ENCODE measurements around the gene STOX2.

The STOX2 gene

DNA sequence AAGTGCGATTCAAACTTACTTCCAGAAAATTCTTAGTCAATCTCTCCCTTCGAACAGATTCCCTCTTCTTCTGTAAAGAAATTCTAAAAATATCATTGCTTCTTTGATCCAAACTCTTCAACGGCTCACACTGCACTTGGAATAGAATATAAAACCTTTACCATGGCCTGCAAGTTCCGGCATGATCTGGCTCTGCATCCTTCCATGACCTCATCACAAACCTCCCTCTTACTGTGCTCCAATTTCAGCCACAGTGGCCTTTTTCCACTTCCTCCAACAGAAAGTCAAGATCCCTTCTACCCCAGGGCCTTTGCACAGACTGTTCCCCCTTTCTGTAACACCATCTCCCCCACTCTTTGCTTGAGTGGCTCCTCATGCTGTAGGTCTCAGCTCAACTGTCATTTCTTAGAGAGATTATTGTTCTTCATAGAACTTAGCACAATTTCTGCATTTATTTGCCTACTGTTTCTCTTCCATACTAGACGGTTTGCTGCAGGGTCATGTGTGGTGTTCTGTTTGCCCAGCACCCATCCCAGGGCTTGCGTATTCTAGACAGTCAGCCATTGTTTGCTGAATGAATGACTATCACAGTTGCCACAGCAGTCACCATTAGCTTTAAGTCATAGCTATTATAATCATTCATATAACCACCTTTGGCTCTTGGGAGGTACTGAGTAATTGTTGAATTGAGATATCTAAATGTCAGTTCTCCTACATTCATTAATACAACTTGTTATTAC, 1.9 kb upstream of the STOX2 start:
- Histone ChIP-seq H3K9me3 (ENCODE audit: low read length) (no peaks in the 10 kb centered on the region), H3K27ac (ENCODE audit: low read depth, low read length) (no peak overlapping the region), H3K9ac (ENCODE audit: low read length) (no peak overlapping the region), H3K4me3 (ENCODE audit: low read depth in 1 of 2, low read length in 2 of 2) (no peak overlapping the region), H3K4me1 (ENCODE audit: insufficient read depth, low read length) (peaks cover 5% of the 10 kb centered on the region), H3K36me3 (ENCODE audit: insufficient read depth, low read length) (no peaks in the 10 kb centered on the region), H3K27me3 (ENCODE audit: control insufficient read depth in 1 of 2, insufficient read depth in 2 of 2, low read length in 2 of 2) (no peaks in the 10 kb centered on the region)

DNA sequence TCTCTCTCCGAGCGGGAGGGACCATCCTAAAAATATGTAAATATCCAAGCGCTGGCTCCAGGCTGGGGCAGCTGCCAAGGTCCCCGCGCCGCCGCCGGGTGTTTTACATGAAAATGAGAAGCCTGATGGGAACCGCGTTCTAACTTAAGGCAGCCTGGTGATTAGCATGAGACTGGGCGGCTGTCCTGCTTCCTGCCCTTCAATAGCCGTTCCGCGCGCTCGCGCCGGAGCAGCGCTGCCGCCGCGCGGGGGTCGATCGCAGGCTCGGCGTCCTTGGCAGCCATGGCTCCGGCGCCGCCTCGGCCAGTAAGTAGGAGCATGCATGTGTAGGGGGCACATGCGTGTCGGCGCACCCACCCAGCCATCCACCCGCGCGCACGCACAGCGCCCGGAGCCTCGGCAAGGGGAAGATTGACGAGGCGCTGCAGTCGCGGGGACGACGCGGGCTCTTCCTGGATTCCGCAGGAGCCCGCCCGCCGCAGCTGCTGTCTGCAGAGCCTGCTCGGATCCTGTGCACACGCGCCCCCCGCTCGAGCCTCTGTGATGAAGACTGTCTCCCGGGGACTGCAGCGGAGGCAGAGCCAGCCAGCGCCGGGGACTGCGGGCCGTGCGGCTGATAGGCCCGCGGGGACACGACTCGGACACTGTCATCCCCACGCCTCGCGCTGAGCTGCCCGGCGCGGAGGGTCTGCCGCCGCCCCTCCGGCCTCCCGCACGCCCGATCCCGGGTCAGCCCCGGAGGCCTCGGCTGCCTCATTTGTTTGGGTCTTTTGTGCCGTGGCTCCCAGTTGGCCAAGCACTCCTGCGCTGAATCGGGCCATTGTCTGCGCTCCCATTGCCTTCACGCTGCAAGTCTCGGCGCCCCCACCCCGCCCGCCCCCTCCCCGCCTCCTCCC, 734 bp downstream of the STOX2 start:
- Histone ChIP-seq H3K27ac (ENCODE audit: low read depth, low read length) (peak overlapping the region; percentile 43), H3K36me3 (ENCODE audit: insufficient read depth, low read length) (no peaks in the 10 kb centered on the region), H3K4me1 (ENCODE audit: insufficient read depth, low read length) (peaks cover 5% of the 10 kb centered on the region), H3K9ac (ENCODE audit: low read length) (peak overlapping the region; percentile 18), H3K9me3 (ENCODE audit: low read length) (no peaks in the 10 kb centered on the region), H3K4me3 (ENCODE audit: low read depth in 1 of 2, low read length in 2 of 2) (peak overlapping the region; percentile 65 to 72), H3K27me3 (ENCODE audit: control insufficient read depth in 1 of 2, insufficient read depth in 2 of 2, low read length in 2 of 2) (no peaks in the 10 kb centered on the region)

DNA sequence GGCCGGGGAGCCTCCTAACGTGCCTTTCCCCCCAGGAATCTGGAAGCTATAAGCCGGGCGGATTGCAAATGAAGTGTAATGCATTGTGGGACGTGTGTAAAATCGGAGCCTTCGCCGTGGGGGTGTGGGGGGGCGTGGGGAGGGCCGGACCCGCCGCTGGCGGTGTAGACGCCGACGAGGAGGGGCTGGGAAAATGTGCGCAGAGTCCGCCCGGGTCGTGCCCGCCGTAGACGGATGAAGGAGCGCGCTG, 1.3 kb downstream of the STOX2 start:
- H3K27ac ChIP-seq (ENCODE audit: low read depth, low read length) = no peak overlapping the region
- no peaks in the 10 kb centered on the region for H3K27me3 ChIP-seq (ENCODE audit: control insufficient read depth in 1 of 2, insufficient read depth in 2 of 2, low read length in 2 of 2)
- no peak overlapping the region for H3K9ac ChIP-seq (ENCODE audit: low read length)
- no peaks in the 10 kb centered on the region for H3K36me3 ChIP-seq (ENCODE audit: insufficient read depth, low read length)
- H3K4me3 ChIP-seq (ENCODE audit: low read depth in 1 of 2, low read length in 2 of 2) = peak overlapping the region; percentile 41 to 54
- no peaks in the 10 kb centered on the region for H3K9me3 ChIP-seq (ENCODE audit: low read length)
- H3K4me1 ChIP-seq (ENCODE audit: insufficient read depth, low read length) = peaks cover 5% of the 10 kb centered on the region

DNA sequence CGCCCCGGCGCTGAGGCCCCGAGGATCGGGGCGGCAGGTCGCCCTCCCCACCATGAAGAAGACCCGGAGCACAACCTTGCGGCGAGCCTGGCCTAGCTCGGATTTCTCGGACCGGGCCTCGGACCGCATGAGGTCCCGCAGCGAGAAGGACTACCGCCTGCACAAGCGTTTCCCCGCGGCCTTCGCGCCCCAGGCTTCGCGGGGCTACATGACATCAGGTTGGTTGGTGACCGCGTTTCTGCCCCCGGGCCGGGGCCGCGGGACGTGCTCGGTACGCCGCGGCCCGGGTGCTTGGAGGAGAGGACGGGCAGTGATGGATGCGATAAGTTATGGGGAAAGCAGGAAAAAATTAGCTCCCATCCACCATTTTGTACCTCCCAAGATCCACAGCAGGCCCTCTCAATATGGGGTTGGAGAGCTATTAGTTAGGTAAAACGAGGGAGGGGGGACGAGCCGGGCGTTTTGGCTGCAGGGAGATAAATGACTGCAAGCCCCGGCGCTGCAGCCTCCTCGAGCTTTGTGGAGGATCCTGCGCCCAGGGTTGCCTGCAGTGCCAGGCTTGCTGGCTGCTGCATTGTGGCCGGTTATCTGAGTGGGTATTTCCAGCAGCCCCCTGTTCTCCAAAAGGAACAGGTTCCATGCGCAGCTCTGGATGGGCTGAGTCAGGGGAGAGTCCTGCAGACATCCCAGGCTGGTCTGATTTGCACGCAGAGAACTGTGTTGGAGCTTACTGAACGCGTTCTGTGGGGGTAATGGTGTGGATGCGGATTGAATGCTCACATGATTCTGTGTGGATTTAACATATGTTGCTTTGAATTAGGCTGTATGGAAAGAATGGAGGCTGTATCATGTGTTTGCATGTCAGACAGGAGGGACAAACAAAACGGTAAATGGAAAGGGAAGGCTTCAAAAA, 1.9 kb downstream of the STOX2 start:
- Histone ChIP-seq H3K27ac (ENCODE audit: low read depth, low read length) (no peak overlapping the region), H3K4me3 (ENCODE audit: low read depth in 1 of 2, low read length in 2 of 2) (peak overlapping the region; percentile 41 to 54), H3K9me3 (ENCODE audit: low read length) (no peaks in the 10 kb centered on the region), H3K36me3 (ENCODE audit: insufficient read depth, low read length) (no peaks in the 10 kb centered on the region), H3K27me3 (ENCODE audit: control insufficient read depth in 1 of 2, insufficient read depth in 2 of 2, low read length in 2 of 2) (no peaks in the 10 kb centered on the region), H3K9ac (ENCODE audit: low read length) (no peak overlapping the region), H3K4me1 (ENCODE audit: insufficient read depth, low read length) (peaks cover 5% of the 10 kb centered on the region)

DNA sequence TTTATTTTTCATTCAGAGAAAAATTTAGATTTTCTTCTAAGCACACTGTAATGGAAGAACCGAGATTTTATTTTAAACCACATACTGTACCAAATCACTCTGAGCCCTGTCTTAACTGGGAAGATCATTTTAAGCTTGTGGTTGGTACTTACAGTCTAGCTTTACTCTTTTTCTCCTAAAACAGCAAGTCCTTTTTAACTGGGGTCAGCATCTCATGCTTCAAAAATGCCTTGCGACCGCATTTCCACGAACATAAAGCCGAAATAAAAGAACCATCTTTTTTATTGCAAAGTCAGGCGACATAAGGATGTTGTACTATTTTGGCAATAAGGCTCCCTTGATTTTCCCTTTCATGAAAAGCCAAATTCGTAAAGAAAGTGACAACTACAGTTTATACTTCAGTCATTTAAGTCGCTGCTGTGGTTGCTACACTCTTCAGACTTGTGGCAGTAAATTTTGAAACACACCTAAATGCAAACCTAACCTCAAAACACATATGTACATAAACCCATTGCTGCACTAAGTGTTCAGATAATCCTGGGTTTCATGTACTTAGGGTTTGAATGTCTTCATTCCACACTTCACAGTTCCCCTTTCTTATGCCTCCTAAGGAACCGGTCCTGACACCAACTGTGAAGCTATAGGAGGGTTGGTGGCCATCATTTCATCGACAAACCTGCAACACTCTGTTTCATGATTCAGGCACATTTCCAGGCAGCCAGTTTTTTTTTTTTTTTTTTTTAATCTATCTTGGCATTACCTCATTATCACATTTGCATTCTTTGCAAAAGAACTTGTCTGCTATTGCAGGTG, 3.0 kb downstream of the STOX2 start:
- H3K9ac ChIP-seq (ENCODE audit: low read length) = no peak overlapping the region

DNA sequence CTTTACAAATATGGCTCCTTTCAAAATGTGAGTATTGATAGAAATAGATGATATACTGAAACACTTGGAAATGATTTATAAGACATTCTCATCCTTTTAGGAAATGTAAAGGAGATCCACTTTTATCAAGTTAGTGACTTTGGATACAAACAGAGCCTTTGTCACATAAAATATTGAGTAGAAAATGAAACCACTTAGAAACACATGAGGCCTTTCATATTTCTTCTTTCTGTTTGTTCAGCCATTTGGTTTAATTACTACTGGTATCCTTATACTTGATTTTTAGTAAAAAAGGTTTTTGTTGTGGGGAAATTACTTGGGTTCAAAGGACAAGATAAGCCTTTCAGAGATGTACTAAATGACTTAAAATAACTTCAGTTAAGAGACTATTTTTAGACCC, 4.1 kb downstream of the STOX2 start:
- H3K4me1 ChIP-seq (ENCODE audit: insufficient read depth, low read length) = peaks cover 5% of the 10 kb centered on the region
- H3K9me3 ChIP-seq (ENCODE audit: low read length) = no peaks in the 10 kb centered on the region
- no peaks in the 10 kb centered on the region for H3K36me3 ChIP-seq (ENCODE audit: insufficient read depth, low read length)
- H3K9ac ChIP-seq (ENCODE audit: low read length) = no peak overlapping the region
- no peaks in the 10 kb centered on the region for H3K27me3 ChIP-seq (ENCODE audit: control insufficient read depth in 1 of 2, insufficient read depth in 2 of 2, low read length in 2 of 2)
- H3K4me3 ChIP-seq (ENCODE audit: low read depth in 1 of 2, low read length in 2 of 2) = no peak overlapping the region
- H3K27ac ChIP-seq (ENCODE audit: low read depth, low read length) = no peak overlapping the region

More for the DNA sequence above, 3.0 kb downstream of the STOX2 start:
- peaks cover 5% of the 10 kb centered on the region for H3K4me1 ChIP-seq (ENCODE audit: insufficient read depth, low read length)
- H3K4me3 ChIP-seq (ENCODE audit: low read depth in 1 of 2, low read length in 2 of 2) = no peak overlapping the region
- H3K36me3 ChIP-seq (ENCODE audit: insufficient read depth, low read length) = no peaks in the 10 kb centered on the region
- H3K27ac ChIP-seq (ENCODE audit: low read depth, low read length) = no peak overlapping the region
- no peaks in the 10 kb centered on the region for H3K27me3 ChIP-seq (ENCODE audit: control insufficient read depth in 1 of 2, insufficient read depth in 2 of 2, low read length in 2 of 2)
- H3K9me3 ChIP-seq (ENCODE audit: low read length) = no peaks in the 10 kb centered on the region

DNA sequence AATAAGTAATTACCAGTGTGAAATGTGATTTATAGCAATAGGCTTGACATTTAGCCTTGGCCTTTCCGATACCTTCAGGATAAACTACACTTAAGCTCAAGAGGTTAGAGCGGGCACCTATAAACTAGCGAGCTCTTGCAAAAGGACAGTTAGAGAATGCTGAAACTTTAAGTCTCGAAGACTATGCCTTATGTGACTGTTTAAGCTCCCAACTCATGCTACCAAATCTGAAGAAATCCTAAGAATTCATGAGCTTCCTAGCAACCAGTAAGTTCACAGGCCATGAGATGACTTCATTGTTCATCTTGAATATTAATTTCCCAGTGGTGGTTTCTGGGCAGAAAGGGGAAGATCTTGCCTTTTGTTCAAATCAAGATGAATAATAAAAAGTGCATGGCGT, 4.7 kb downstream of the STOX2 start:
- Histone ChIP-seq H3K27ac (ENCODE audit: low read depth, low read length) (no peak overlapping the region), H3K36me3 (ENCODE audit: insufficient read depth, low read length) (no peaks in the 10 kb centered on the region), H3K4me3 (ENCODE audit: low read depth in 1 of 2, low read length in 2 of 2) (no peak overlapping the region), H3K4me1 (ENCODE audit: insufficient read depth, low read length) (peaks cover 2% of the 10 kb centered on the region), H3K9ac (ENCODE audit: low read length) (no peak overlapping the region), H3K9me3 (ENCODE audit: low read length) (no peaks in the 10 kb centered on the region), H3K27me3 (ENCODE audit: control insufficient read depth in 1 of 2, insufficient read depth in 2 of 2, low read length in 2 of 2) (no peaks in the 10 kb centered on the region)

DNA sequence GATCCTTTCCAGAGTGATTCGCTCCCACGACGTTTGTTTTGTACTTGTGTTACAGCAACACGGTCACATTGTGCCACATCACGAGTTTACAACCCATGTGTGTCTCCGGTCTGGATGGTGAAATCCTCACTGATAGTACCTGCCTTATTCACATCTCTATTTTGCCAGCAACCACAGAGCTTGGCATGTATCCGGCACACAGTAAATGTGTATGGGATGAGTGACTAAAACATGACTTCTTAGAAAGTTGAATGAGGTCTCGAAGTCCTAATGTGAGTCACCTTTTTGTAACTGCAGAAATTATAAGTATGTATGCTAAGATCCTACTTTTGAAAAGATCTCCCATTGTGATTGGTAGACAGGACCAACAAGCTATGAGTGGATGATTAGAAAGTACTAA, 7.5 kb downstream of the STOX2 start:
- Histone ChIP-seq H3K27ac (ENCODE audit: low read depth, low read length) (no peak overlapping the region), H3K9ac (ENCODE audit: low read length) (no peak overlapping the region), H3K4me1 (ENCODE audit: insufficient read depth, low read length) (no peaks in the 10 kb centered on the region), H3K9me3 (ENCODE audit: low read length) (no peaks in the 10 kb centered on the region), H3K4me3 (ENCODE audit: low read depth in 1 of 2, low read length in 2 of 2) (no peak overlapping the region), H3K36me3 (ENCODE audit: insufficient read depth, low read length) (no peaks in the 10 kb centered on the region), H3K27me3 (ENCODE audit: control insufficient read depth in 1 of 2, insufficient read depth in 2 of 2, low read length in 2 of 2) (no peaks in the 10 kb centered on the region)

DNA sequence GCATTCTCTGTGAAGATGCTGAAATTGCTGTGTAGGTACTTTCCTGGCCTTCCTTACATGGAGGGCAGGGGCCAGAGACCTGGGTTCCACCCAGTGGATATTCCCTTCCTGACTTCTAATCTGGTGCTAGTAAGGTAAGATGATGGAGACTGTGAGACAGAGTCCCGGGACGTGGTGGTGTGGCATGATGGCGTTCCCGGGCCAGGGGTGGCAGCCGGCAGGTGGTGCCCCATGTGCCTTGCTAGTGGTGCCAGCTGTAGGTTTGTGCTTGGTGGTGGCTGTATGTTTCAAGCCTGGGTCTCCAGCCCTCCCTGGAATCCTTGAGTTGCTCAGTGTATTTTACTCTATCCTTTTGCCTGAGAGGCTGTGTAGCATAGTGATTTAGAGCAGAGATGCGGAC, 10.9 kb downstream of the STOX2 start:
- no peak overlapping the region for H3K4me3 ChIP-seq (ENCODE audit: low read depth in 1 of 2, low read length in 2 of 2)
- no peak overlapping the region for H3K9ac ChIP-seq (ENCODE audit: low read length)
- H3K9me3 ChIP-seq (ENCODE audit: low read length) = no peaks in the 10 kb centered on the region
- no peaks in the 10 kb centered on the region for H3K36me3 ChIP-seq (ENCODE audit: insufficient read depth, low read length)
- no peak overlapping the region for H3K27ac ChIP-seq (ENCODE audit: low read depth, low read length)
- no peaks in the 10 kb centered on the region for H3K27me3 ChIP-seq (ENCODE audit: control insufficient read depth in 1 of 2, insufficient read depth in 2 of 2, low read length in 2 of 2)
- H3K4me1 ChIP-seq (ENCODE audit: insufficient read depth, low read length) = no peaks in the 10 kb centered on the region

DNA sequence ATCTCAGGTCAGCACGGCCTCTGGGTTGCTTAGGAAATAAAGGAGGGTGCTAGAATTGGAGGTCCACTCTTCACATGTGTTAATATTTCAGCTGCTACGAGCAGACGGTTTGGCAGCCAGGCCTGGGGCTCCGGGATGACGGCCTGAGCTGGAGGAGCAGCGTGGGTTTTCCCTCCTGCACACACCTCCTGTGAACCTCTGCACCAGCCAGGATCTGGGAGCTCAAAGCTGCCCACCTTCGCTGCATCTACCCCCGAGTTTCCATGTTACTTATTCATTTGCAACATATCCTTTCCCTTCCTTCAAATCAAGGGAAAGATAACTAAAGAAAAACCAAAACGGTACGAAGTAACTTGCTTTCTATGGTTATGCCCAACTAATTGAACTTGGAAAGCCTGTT, 13.6 kb downstream of the STOX2 start:
- H3K36me3 ChIP-seq (ENCODE audit: insufficient read depth, low read length) = no peaks in the 10 kb centered on the region
- no peaks in the 10 kb centered on the region for H3K9me3 ChIP-seq (ENCODE audit: low read length)
- no peaks in the 10 kb centered on the region for H3K27me3 ChIP-seq (ENCODE audit: control insufficient read depth in 1 of 2, insufficient read depth in 2 of 2, low read length in 2 of 2)
- H3K9ac ChIP-seq (ENCODE audit: low read length) = no peak overlapping the region
- no peak overlapping the region for H3K27ac ChIP-seq (ENCODE audit: low read depth, low read length)
- no peaks in the 10 kb centered on the region for H3K4me1 ChIP-seq (ENCODE audit: insufficient read depth, low read length)
- H3K4me3 ChIP-seq (ENCODE audit: low read depth in 1 of 2, low read length in 2 of 2) = no peak overlapping the region

DNA sequence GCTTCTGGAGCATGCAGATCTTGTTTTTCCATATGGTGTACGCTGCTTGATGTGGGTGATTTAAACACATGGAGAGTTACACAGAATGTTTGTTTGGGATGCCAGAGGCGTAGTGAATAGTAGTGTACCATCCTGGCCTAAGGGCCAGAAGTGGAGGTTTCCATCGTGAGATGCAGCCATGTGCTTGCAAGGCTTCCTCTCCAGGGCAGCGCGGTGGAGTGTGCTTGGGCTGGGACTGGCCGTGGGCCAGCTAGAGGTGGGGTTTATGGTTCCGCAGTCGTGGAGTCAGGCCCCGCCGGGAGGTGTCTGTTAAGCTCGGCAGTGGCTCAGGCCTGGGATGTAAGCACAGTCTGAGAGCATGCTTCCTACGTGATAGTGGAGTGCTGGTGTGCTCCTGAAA, 14.0 kb downstream of the STOX2 start:
- Histone ChIP-seq H3K9ac (ENCODE audit: low read length) (no peak overlapping the region), H3K4me1 (ENCODE audit: insufficient read depth, low read length) (no peaks in the 10 kb centered on the region), H3K27ac (ENCODE audit: low read depth, low read length) (no peak overlapping the region), H3K36me3 (ENCODE audit: insufficient read depth, low read length) (no peaks in the 10 kb centered on the region), H3K4me3 (ENCODE audit: low read depth in 1 of 2, low read length in 2 of 2) (no peak overlapping the region), H3K9me3 (ENCODE audit: low read length) (no peaks in the 10 kb centered on the region), H3K27me3 (ENCODE audit: control insufficient read depth in 1 of 2, insufficient read depth in 2 of 2, low read length in 2 of 2) (no peaks in the 10 kb centered on the region)
